Spleen (tissue), 7 donors: ENCODE results near the gene TRMT112.

Experiments
- CTCF ChIP-seq, 11 experiments: fragments of 200-600 bp in 7 of 11; fragments of 450-650 bp in 4 of 11; sonication (generic) in 4 of 11; IDR thresholded peaks in 8 of 11; conservative IDR thresholded peaks in 3 of 11; 1 replicate in 7 of 11; 2 replicates in 4 of 11; pipeline versions ENCODE4 v1.4.0 to v1.8.0; 2016 to 2021; ENCODE audit warnings: antibody characterized with exemption in 11 of 11, inconsistent platforms in 4 of 11, mild to moderate bottlenecking in 1 of 11
- POLR2A ChIP-seq, 3 donors: fragments of 450-650 bp; IDR thresholded peaks; one replicate each; pipeline ENCODE4 v1.5.1; 2017; ENCODE audit warnings: antibody characterized with exemption in 3 of 3, mild to moderate bottlenecking in 1 of 3
- POLR2AphosphoS5 ChIP-seq, 3 donors: sonication (generic); formaldehyde crosslinking; IDR thresholded peaks; one replicate each; pipeline ENCODE4 v1.5.1; 2017; ENCODE audit warnings: antibody characterized with exemption in 3 of 3
- donor health status: DM: no; HTN: no; CAD: no; lungs with moderate emphysema.
- donor health status: DM: no; HTN: no; CAD: no.
- donor health status: DM: no; HTN: no; CAD: no.

GRCh38 chr11:64318766-64319761, 1.7 kb upstream of the TRMT112 start:
- TF ChIP-seq CTCF (IDR thresholded peaks at IDR 0.05 in 8 of 11, conservative IDR thresholded peaks at IDR 0.05 in 3 of 11): no peak
- no peak for TF ChIP-seq POLR2A (IDR thresholded peaks at IDR 0.05)
- no peak for TF ChIP-seq POLR2AphosphoS5 (IDR thresholded peaks at IDR 0.05)
